Loucy (cell line): Measurements from ENCODE around the gene BLVRA.

Experiments used
- CTCF ChIP-seq: fragments of 200-600 bp; sonication (generic); conservative IDR thresholded peaks from 2 replicates; pipeline ENCODE4 v1.5.1; 2014; ENCODE audit warnings: mild to moderate bottlenecking, antibody characterized with exemption, low read length
- EZH2phosphoT487 ChIP-seq: fragments of 200-600 bp; IDR thresholded peaks from 2 replicates; pipeline ENCODE4 v1.6.1; 2018; ENCODE audit warnings: antibody characterized with exemption, mild to moderate bottlenecking, moderate library complexity, borderline replicate concordance

- TF ChIP-seq CTCF (no peak), EZH2phosphoT487 (no peak)
Measured at GRCh38 chr7:43790006-43790405, 31.5 kb downstream of the BLVRA start.
